ENCODE results near the gene TST.

The TST gene

GRCh38 chr22:36982136-36982535, 37.1 kb downstream of the TST start:
- no peak for DNase-seq (ENCODE audit: low read depth)

GRCh38 chr22:36981247-36981775, 37.9 kb downstream of the TST start:
- no peak for DNase-seq (ENCODE audit: low read depth)

- DNase-seq (ENCODE audit: low read depth), result no peak
Observed at GRCh38 chr22:36979016-36979910, 40.0 kb downstream of the TST start.

- DNase-seq (ENCODE audit: low read depth), result peak; percentile 81
Observed at GRCh38 chr22:36977947-36978660, 41.1 kb downstream of the TST start.

GRCh38 chr22:36977401-36977861, 41.8 kb downstream of the TST start:
- peak; percentile 69 for DNase-seq (ENCODE audit: low read depth)

GRCh38 chr22:36976606-36977005, 42.6 kb downstream of the TST start:
- DNase-seq (ENCODE audit: low read depth), result no peak

GRCh38 chr22:36971341-36972125, 47.7 kb downstream of the TST start:
- DNase-seq (ENCODE audit: low read depth), result no peak

GRCh38 chr22:36968249-36968964, 50.8 kb downstream of the TST start:
- DNase-seq (ENCODE audit: low read depth), result no peak

- DNase-seq (ENCODE audit: low read depth), result no peak
Observed at GRCh38 chr22:36966851-36967540, 52.3 kb downstream of the TST start.

- DNase-seq (ENCODE audit: low read depth), result no peak
Observed at GRCh38 chr22:36965696-36966095, 53.6 kb downstream of the TST start.

- no peak for DNase-seq (ENCODE audit: low read depth)
Observed at GRCh38 chr22:36964106-36964505, 55.1 kb downstream of the TST start.

- DNase-seq (ENCODE audit: low read depth), result no peak
Observed at GRCh38 chr22:36963302-36963701, 55.9 kb downstream of the TST start.

- DNase-seq (ENCODE audit: low read depth), result no peak
Observed at GRCh38 chr22:36961626-36962025, 57.6 kb downstream of the TST start.

All from stimulated activated CD8-positive, alpha-beta memory T cell treated with anti-CD3 and anti-CD28 coated beads, Interleukin-15, amount 100 ng/mL, for 1 hour (primary cell).